Measurements from ENCODE around the gene GALNT10. TPM values are rescaled to one million over a fixed set of nuclear protein-coding genes. Genes with fewer than 3 reads are reported as not detected.

GALNT10 gene
- total RNA-seq, 4 donors from 2014 or later: 5.7 to 25.2 (median 9.7) TPM

DNA sequence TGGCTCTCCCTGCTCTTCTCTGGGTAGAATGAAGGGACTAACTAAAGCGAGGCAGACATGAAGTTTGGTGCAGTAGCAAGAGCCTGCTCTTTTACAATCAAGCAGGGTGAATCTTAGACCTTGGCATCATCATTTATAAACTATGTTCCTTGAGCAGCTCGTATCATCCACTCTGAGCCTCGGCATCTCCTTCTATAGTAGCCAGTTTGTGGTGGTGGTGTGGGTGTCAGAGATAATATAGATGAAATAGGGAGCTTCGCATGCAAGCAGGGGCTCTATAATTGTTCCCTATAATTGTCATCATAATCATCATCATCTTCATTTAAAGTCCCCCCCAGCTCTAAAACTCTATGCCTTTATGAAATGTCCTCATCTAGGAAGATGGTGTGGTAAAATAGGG is 182.8 kb downstream of the GALNT10 start:
- DNase-seq (ENCODE audit: low spot score in 2 of 2): no peak
- 90 to 97% methylated on average over 4 of the region's 4 CpGs for WGBS, 2 donors
- no peak for TF ChIP-seq POLR2A (IDR thresholded peaks at IDR 0.05)
- TF ChIP-seq, protein P1, sequence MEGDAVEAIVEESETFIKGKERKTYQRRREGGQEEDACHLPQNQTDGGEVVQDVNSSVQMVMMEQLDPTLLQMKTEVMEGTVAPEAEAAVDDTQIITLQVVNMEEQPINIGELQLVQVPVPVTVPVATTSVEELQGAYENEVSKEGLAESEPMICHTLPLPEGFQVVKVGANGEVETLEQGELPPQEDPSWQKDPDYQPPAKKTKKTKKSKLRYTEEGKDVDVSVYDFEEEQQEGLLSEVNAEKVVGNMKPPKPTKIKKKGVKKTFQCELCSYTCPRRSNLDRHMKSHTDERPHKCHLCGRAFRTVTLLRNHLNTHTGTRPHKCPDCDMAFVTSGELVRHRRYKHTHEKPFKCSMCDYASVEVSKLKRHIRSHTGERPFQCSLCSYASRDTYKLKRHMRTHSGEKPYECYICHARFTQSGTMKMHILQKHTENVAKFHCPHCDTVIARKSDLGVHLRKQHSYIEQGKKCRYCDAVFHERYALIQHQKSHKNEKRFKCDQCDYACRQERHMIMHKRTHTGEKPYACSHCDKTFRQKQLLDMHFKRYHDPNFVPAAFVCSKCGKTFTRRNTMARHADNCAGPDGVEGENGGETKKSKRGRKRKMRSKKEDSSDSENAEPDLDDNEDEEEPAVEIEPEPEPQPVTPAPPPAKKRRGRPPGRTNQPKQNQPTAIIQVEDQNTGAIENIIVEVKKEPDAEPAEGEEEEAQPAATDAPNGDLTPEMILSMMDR (IDR thresholded peaks at IDR 0.05): no peak
- intact Hi-C loops (cut with DNase I; ENCODE audit: low total_unique reads): no loop called here
- no peak overlapping the region for H3K4me3 ChIP-seq (ENCODE audit: low read depth, poor library complexity, severe bottlenecking)

DNA sequence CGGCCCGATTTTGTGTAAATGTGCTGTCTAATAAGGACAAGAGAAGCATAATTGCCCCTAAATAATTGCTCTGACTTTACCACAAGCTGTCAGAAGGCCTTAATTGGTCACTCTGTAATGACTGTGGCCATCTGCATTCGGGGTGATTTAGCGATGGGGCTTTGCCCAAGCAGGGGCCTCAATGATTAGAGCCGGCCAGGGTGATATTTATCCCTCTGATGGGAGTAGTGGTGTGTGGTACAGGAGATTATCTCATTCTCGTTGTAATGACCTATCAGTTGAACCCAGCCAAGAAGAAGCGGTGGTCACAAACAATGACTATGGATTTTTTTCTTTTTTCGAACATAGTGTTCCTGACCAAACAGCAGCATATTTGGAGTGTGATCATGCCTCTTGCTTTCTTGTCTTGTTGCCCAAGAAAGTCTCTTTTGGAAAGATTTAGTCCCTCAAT is 183.2 kb downstream of the GALNT10 start:
- no peak for TF ChIP-seq POLR2A (IDR thresholded peaks at IDR 0.05)
- TF ChIP-seq, protein P1 (IDR thresholded peaks at IDR 0.05): no peak
- intact Hi-C loops (cut with DNase I; ENCODE audit: low total_unique reads): no loop called here

DNA sequence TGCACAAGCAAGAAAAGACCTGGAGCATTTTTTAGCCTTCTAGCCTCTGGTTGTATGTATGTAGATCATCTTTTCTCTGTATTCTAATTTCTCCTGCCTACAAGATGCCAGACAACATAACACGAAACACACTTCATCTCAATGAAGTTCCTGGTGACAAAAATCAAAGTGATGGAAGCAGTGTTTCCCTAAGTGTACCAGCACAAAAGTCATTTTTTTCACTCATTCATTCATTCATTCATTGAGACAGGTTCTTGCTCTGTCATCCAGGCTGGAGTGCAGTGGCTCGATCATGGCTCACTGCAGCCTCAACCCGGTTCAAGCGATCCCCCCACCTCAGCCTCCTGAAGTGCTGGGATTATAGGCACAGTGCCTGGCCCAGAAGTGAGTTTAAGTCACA is 183.7 kb downstream of the GALNT10 start:
- intact Hi-C loops (cut with DNase I; ENCODE audit: low total_unique reads): no loop called here
- WGBS, 2 donors: 95 to 97% methylated on average over 4 of the region's 4 CpGs

More for the DNA sequence above, 183.2 kb downstream of the GALNT10 start:
- DNase-seq (ENCODE audit: low spot score in 2 of 2): no peak
- H3K4me3 ChIP-seq (ENCODE audit: low read depth, poor library complexity, severe bottlenecking): no peak overlapping the region
- 90 to 91% methylated on average over 8 of the region's 8 CpGs for WGBS, 2 donors

DNA sequence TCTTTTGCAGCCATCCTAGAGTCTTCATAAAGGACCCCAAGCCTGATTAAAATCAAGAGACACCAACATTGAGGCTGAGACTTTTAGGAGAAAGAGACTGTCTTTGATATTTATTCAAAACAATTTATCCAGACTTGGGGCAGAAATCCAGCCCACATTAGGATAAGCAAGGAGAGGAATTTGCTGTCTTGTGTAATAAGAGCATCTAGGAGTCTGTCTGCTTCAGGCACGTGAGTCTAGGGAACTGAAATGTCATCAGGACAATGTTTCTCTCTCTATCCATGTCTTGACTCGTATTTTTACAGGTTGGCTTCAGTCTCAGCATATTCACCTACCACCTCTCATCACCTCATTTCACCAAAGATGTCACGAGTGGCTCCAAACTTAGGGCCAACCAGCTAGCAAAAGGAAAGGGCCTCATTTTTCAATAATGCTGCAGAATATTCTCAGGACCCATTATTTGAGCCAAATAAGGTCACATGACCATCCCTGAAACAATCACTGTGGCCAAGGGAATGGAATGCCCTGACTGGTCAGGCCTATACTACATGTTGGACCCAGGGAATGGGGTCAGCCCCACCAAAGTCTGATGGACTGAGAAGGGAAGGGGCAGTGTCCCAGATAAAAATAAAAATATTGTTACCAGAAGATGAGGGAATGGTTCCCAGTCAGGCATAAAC is 184.9 kb downstream of the GALNT10 start:
- 86 to 89% methylated on average over 3 of the region's 3 CpGs for WGBS, 2 donors
- no peak for TF ChIP-seq POLR2A (IDR thresholded peaks at IDR 0.05)
- TF ChIP-seq, protein P1 (IDR thresholded peaks at IDR 0.05): no peak
- no peak overlapping the region for H3K4me3 ChIP-seq (ENCODE audit: low read depth, poor library complexity, severe bottlenecking)
- intact Hi-C loops (cut with DNase I; ENCODE audit: low total_unique reads): no loop called here
- no peak for DNase-seq (ENCODE audit: low spot score in 2 of 2)

More for the DNA sequence above, 183.7 kb downstream of the GALNT10 start:
- no peak overlapping the region for H3K4me3 ChIP-seq (ENCODE audit: low read depth, poor library complexity, severe bottlenecking)
- TF ChIP-seq, protein P1 (IDR thresholded peaks at IDR 0.05): no peak
- TF ChIP-seq POLR2A (IDR thresholded peaks at IDR 0.05): no peak
- no peak for DNase-seq (ENCODE audit: low spot score in 2 of 2)

DNA sequence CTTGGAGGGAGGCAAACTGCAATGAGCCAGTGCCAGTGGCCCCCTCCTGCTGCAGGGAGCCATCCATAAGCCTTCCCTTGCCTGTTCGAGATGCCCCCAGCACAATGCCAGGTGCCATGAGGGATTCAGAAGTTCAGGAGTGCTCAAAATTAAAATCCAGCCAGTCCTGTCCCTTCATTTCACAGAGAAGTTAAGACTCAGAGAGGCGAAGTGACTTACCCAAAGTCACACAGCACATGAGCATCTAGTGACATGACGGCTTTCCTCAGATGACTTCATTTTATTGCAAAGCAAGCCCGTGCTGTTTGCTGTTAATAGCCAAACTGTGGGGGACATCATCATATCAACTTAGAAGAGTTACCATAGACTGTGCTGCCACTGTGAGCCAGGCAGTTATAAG is 185.9 kb downstream of the GALNT10 start:
- no peak overlapping the region for H3K4me3 ChIP-seq (ENCODE audit: low read depth, poor library complexity, severe bottlenecking)

More for the DNA sequence above, 185.9 kb downstream of the GALNT10 start:
- TF ChIP-seq, protein P1 (IDR thresholded peaks at IDR 0.05): no peak
- no peak for TF ChIP-seq POLR2A (IDR thresholded peaks at IDR 0.05)
- DNase-seq (ENCODE audit: low spot score in 2 of 2): no peak
- intact Hi-C loops (cut with DNase I; ENCODE audit: low total_unique reads): no loop called here
- WGBS, 2 donors: 75 to 86% methylated on average over 4 of the region's 4 CpGs

Data from lower leg skin (tissue), 4 donors.